ENCODE data around the gene APLP2. TPM values are rescaled to one million over a fixed set of nuclear protein-coding genes. Genes with fewer than 3 reads are reported as not detected.

Gene APLP2
- polyA plus RNA-seq, 1 donor from 2014 or later = 226 TPM

DNA sequence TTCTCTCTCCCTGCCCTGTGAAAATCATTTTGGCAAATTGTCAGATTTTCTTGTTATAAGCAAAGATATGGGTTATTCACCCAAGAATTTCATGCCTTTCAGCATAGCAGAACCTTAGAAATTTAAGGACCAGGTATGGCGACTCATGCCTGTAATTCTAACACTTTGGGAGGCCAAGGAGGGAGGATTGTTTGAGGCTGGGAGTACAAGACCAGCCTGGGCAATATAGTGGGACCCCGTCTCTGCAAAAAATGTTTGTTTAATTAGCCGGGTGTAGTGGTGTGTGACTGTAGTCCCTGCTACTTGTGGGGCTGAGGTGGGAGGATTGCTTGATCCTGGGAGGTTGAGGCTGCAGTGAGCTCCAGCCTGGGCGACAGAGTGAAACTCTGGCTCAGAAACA is 27.6 kb downstream of the APLP2 start:
- no peak for TF ChIP-seq EZH2 (IDR thresholded peaks at IDR 0.05; ENCODE audit: borderline replicate concordance, insufficient read depth, low read length, poor library complexity, severe bottlenecking)

DNA sequence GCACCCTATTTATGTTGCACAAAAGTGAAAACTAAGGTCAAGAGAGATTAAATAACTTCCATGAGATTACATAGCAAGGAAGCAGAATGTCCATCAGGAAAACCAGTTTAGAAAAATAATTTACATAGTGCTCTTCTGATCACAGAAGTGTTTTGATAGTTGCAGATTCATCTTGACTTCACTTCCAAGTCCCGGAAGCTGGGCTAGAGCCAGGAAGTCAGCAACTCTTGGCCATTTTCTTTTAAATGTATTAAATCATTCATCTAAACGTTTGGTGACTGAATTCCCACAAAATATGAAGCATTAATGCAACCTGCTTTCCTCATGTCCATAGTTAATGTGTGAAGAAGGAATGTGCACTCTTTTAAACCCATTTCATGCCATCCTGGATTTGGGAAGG is 29.7 kb downstream of the APLP2 start:
- H3K4me2 ChIP-seq (ENCODE audit: low read length) = no peak overlapping the region
- TF ChIP-seq RAD21 (conservative IDR thresholded peaks at IDR 0.05) = no peak
- TF ChIP-seq TAF1 (IDR thresholded peaks at IDR 0.05; ENCODE audit: low read depth) = no peak
- TF ChIP-seq MXI1 (conservative IDR thresholded peaks at IDR 0.05; ENCODE audit: poor library complexity, severe bottlenecking) = no peak
- no peak for TF ChIP-seq EP300 (conservative IDR thresholded peaks at IDR 0.05; ENCODE audit: poor library complexity, severe bottlenecking)

More for the DNA sequence above, 27.6 kb downstream of the APLP2 start:
- H3F3A ChIP-seq (ENCODE audit: insufficient read depth, low read length, poor library complexity, severe bottlenecking) = no peaks in the 10 kb centered on the region
- no peaks in the 10 kb centered on the region for H3K9me2 ChIP-seq (ENCODE audit: insufficient read depth, low read length)
- H2AFZ ChIP-seq (ENCODE audit: low read depth, low read length) = no peak overlapping the region
- no peak overlapping the region for H3K4me2 ChIP-seq (ENCODE audit: low read length)
- no peak overlapping the region for H3K4me3 ChIP-seq (ENCODE audit: low read length)
- H3K27me3 ChIP-seq (ENCODE audit: insufficient read depth, low read depth, low read length) = no peaks in the 10 kb centered on the region
- peaks cover 78% of the 10 kb centered on the region for H3K79me2 ChIP-seq (replicated peaks; ENCODE audit: insufficient read depth, low read length)
- no peaks in the 10 kb centered on the region for H4K20me1 ChIP-seq (ENCODE audit: insufficient read depth)
- H3K36me3 ChIP-seq (ENCODE audit: insufficient read depth, low read length) = no peaks in the 10 kb centered on the region
- no peak overlapping the region for H3K27ac ChIP-seq (ENCODE audit: low read length)
- H3K9me3 ChIP-seq (ENCODE audit: low read length) = no peaks in the 10 kb centered on the region
- no peak overlapping the region for H3K9ac ChIP-seq (ENCODE audit: low read length)

GRCh38 chr11:130100381-130101095 is 30.8 kb downstream of the APLP2 start:
- Histone ChIP-seq H3K4me2 (ENCODE audit: low read length) (no peak overlapping the region), H3F3A (ENCODE audit: insufficient read depth, low read length, poor library complexity, severe bottlenecking) (no peaks in the 10 kb centered on the region), H3K9me2 (ENCODE audit: insufficient read depth, low read length) (no peaks in the 10 kb centered on the region), H2AFZ (ENCODE audit: low read depth, low read length) (no peak overlapping the region), H3K27ac (ENCODE audit: low read length) (no peak overlapping the region), H3K9me3 (ENCODE audit: low read length) (no peaks in the 10 kb centered on the region), H3K27me3 (ENCODE audit: insufficient read depth, low read depth, low read length) (no peaks in the 10 kb centered on the region), H3K9ac (ENCODE audit: low read length) (no peak overlapping the region), H3K4me3 (ENCODE audit: low read length) (no peak overlapping the region), H4K20me1 (ENCODE audit: insufficient read depth) (no peaks in the 10 kb centered on the region), H3K79me2 (replicated peaks; ENCODE audit: insufficient read depth, low read length) (peaks cover 93% of the 10 kb centered on the region), H3K36me3 (ENCODE audit: insufficient read depth, low read length) (no peaks in the 10 kb centered on the region)
- no peak for TF ChIP-seq RAD21 (conservative IDR thresholded peaks at IDR 0.05)
- no peak for TF ChIP-seq CTCF (IDR thresholded peaks at IDR 0.05; ENCODE audit: poor library complexity, severe bottlenecking)
- TF ChIP-seq, protein P1, sequence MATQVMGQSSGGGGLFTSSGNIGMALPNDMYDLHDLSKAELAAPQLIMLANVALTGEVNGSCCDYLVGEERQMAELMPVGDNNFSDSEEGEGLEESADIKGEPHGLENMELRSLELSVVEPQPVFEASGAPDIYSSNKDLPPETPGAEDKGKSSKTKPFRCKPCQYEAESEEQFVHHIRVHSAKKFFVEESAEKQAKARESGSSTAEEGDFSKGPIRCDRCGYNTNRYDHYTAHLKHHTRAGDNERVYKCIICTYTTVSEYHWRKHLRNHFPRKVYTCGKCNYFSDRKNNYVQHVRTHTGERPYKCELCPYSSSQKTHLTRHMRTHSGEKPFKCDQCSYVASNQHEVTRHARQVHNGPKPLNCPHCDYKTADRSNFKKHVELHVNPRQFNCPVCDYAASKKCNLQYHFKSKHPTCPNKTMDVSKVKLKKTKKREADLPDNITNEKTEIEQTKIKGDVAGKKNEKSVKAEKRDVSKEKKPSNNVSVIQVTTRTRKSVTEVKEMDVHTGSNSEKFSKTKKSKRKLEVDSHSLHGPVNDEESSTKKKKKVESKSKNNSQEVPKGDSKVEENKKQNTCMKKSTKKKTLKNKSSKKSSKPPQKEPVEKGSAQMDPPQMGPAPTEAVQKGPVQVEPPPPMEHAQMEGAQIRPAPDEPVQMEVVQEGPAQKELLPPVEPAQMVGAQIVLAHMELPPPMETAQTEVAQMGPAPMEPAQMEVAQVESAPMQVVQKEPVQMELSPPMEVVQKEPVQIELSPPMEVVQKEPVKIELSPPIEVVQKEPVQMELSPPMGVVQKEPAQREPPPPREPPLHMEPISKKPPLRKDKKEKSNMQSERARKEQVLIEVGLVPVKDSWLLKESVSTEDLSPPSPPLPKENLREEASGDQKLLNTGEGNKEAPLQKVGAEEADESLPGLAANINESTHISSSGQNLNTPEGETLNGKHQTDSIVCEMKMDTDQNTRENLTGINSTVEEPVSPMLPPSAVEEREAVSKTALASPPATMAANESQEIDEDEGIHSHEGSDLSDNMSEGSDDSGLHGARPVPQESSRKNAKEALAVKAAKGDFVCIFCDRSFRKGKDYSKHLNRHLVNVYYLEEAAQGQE (IDR thresholded peaks at IDR 0.05; ENCODE audit: borderline replicate concordance) = no peak
- no peak for TF ChIP-seq POLR2AphosphoS5 (IDR thresholded peaks at IDR 0.05)
- TF ChIP-seq MXI1 (conservative IDR thresholded peaks at IDR 0.05; ENCODE audit: poor library complexity, severe bottlenecking) = no peak
- no peak for TF ChIP-seq TAF1 (IDR thresholded peaks at IDR 0.05; ENCODE audit: low read depth)
- TF ChIP-seq EP300 (conservative IDR thresholded peaks at IDR 0.05; ENCODE audit: poor library complexity, severe bottlenecking) = no peak
- no peak for TF ChIP-seq EZH2 (IDR thresholded peaks at IDR 0.05; ENCODE audit: borderline replicate concordance, insufficient read depth, low read length, poor library complexity, severe bottlenecking)
- TF ChIP-seq SMC3 (conservative IDR thresholded peaks at IDR 0.05; ENCODE audit: poor library complexity) = no peak

More for the DNA sequence above, 29.7 kb downstream of the APLP2 start:
- no peaks in the 10 kb centered on the region for H3K9me3 ChIP-seq (ENCODE audit: low read length)
- no peaks in the 10 kb centered on the region for H3K36me3 ChIP-seq (ENCODE audit: insufficient read depth, low read length)
- no peak overlapping the region for H3K4me3 ChIP-seq (ENCODE audit: low read length)
- H3K9me2 ChIP-seq (ENCODE audit: insufficient read depth, low read length) = no peaks in the 10 kb centered on the region
- H3K27me3 ChIP-seq (ENCODE audit: insufficient read depth, low read depth, low read length) = no peaks in the 10 kb centered on the region
- H3F3A ChIP-seq (ENCODE audit: insufficient read depth, low read length, poor library complexity, severe bottlenecking) = no peaks in the 10 kb centered on the region
- peaks cover 93% of the 10 kb centered on the region for H3K79me2 ChIP-seq (replicated peaks; ENCODE audit: insufficient read depth, low read length)
- H3K9ac ChIP-seq (ENCODE audit: low read length) = no peak overlapping the region
- H4K20me1 ChIP-seq (ENCODE audit: insufficient read depth) = no peaks in the 10 kb centered on the region
- H2AFZ ChIP-seq (ENCODE audit: low read depth, low read length) = no peak overlapping the region
- H3K27ac ChIP-seq (ENCODE audit: low read length) = no peak overlapping the region

Measured in neural cell (in vitro differentiated cells).